K562 (cell line): Measurements from ENCODE around the gene NF2. TPM values are rescaled to one million over a fixed set of nuclear protein-coding genes. Genes with fewer than 3 reads are reported as not detected.

Experiments used
- ATAC-seq: fragments of 200-7000 bp; cut with Tn5 transposase; 3 replicates; pipeline ENCODE4 v1.9.1; 2020; ENCODE audit warnings: moderate library complexity
- BruUV-seq: library from RNA; stranded (reverse); fragments of 400-500 nt; replicated peaks from 2 replicates; lab custom pipeline; 2021; lab: Mats Ljungman, UMichigan
- CTCF ChIA-PET: fragments of 300-600 bp; formaldehyde crosslinking; extraction: SDS; loops from one replicate; lab custom pipeline; 2021; ENCODE audit warnings: low intra/inter-chr PET ratio; lab: Yijun Ruan, JAX
- POLR2A ChIA-PET: fragments of 300-600, 350-650 bp; sonication (Branson Sonifier 250); formaldehyde crosslinking; extraction: SDS; loops from one replicate; lab custom pipeline; 2021; ENCODE audit warnings: antibody characterized with exemption, inconsistent platforms; lab: Yijun Ruan, JAX
- DNase-seq, 4 experiments: peaks; one replicate each; pipeline versions ENCODE4 v3.0.0 to v3.0.0-alpha.2; 2011 to 2018; ENCODE audit warnings: low spot score in 3 of 4, mixed read lengths in 3 of 4; ENCODE audit errors: extremely low read depth in 1 of 4
- FAIRE-seq: peaks from 2 replicates; lab custom pipeline; 2011; peaks lifted over from hg19 to GRCh38; lab: Jason Lieb, UNC
- H2AFZ ChIP-seq: 2 replicates; pipeline ENCODE4 v1.6.0; 2011; ENCODE audit warnings: low read depth, low read length, control low read depth, inconsistent platforms
- H3K27ac ChIP-seq: fragments of 200-600 bp; 3 replicates; pipeline ENCODE4 v1.8.0; 2011; ENCODE audit warnings: low read depth, mild to moderate bottlenecking, control low read depth, inconsistent platforms, low read length, moderate library complexity, mixed read lengths; ENCODE audit errors: extremely low read depth
- H3K27me3 ChIP-seq, 2 experiments: fragments of 300-600 bp in 1 of 2; 2 replicates in 1 of 2; 3 replicates in 1 of 2; pipeline versions ENCODE4 v1.6.0 to v1.8.0; 2011; ENCODE audit warnings: inconsistent platforms in 2 of 2, low read length in 2 of 2, mild to moderate bottlenecking in 1 of 2, mixed read lengths in 1 of 2, moderate library complexity in 1 of 2; ENCODE audit not compliant: control insufficient read depth in 2 of 2, insufficient read depth in 2 of 2
- H3K36me3 ChIP-seq: fragments of 300-600 bp; 3 replicates; pipeline ENCODE4 v1.8.0; 2011; ENCODE audit warnings: mild to moderate bottlenecking, low read length, inconsistent platforms; ENCODE audit not compliant: control insufficient read depth, insufficient read depth
- H3K4me1 ChIP-seq, 2 experiments: fragments of 200-600 bp in 1 of 2; replicated peaks in 1 of 2; 2 replicates in 1 of 2; 3 replicates in 1 of 2; pipeline versions ENCODE4 v1.5.1 to v1.8.0; 2011; ENCODE audit warnings: inconsistent platforms in 2 of 2, low read length in 2 of 2, mild to moderate bottlenecking in 1 of 2, mixed read lengths in 1 of 2, moderate library complexity in 1 of 2; ENCODE audit not compliant: control insufficient read depth in 2 of 2, insufficient read depth in 2 of 2
- H3K4me2 ChIP-seq: 2 replicates; pipeline ENCODE4 v1.6.1; 2011; ENCODE audit warnings: low read length, control low read depth, inconsistent platforms, mixed read lengths; ENCODE audit not compliant: insufficient read depth
- H3K4me3 ChIP-seq: fragments of 200-600 bp; sonication (generic), shearing (Covaris generic); 2 replicates; pipeline ENCODE4 v1.5.1; 2016; ENCODE audit warnings: control low read depth, inconsistent platforms
- H3K79me2 ChIP-seq: fragments of 200-600 bp; 3 replicates; pipeline ENCODE4 v1.8.0; 2011; ENCODE audit warnings: low read length, inconsistent platforms; ENCODE audit not compliant: control insufficient read depth, insufficient read depth
- H3K9ac ChIP-seq, 2 experiments: 2 replicates each; pipeline versions ENCODE4 v1.6.0 to v1.6.1; 2011; ENCODE audit warnings: low read depth in 2 of 2, low read length in 2 of 2, control low read depth in 1 of 2, inconsistent platforms in 1 of 2, mild to moderate bottlenecking in 1 of 2, mixed read lengths in 1 of 2; ENCODE audit not compliant: insufficient read depth in 1 of 2
- H3K9me1 ChIP-seq: one replicate; pipeline ENCODE4 v1.6.0; 2011; ENCODE audit warnings: inconsistent platforms, mild to moderate bottlenecking, low read length, moderate library complexity; ENCODE audit not compliant: control insufficient read depth, insufficient read depth
- H3K9me3 ChIP-seq: replicated peaks from 2 replicates; pipeline ENCODE4 v1.5.1; 2011; ENCODE audit warnings: low read depth, low read length, inconsistent platforms; ENCODE audit not compliant: control insufficient read depth, insufficient read depth
- H4K20me1 ChIP-seq: replicated peaks from 2 replicates; pipeline ENCODE4 v1.6.1; 2011; ENCODE audit warnings: low read length, inconsistent platforms, mixed read lengths; ENCODE audit not compliant: control insufficient read depth, insufficient read depth
- FIP1L1 ChIP-seq: fragments of 200-400 bp; formaldehyde crosslinking; IDR thresholded peaks from 2 replicates; pipeline ENCODE4 v1.6.1; 2018; ENCODE audit warnings: mild to moderate bottlenecking, low read depth, low read length; ENCODE audit not compliant: poor library complexity, severe bottlenecking
- GATAD2A ChIP-seq: fragments of 450-650 bp; IDR thresholded peaks from 2 replicates; pipeline ENCODE4 v1.6.1; 2017
- KHSRP ChIP-seq: fragments of 450-650 bp; IDR thresholded peaks from 2 replicates; pipeline ENCODE4 v1.6.1; 2017
- RERE ChIP-seq: sonication (generic); formaldehyde crosslinking; IDR thresholded peaks from 2 replicates; pipeline ENCODE4 v1.8.0; 2023; ENCODE audit warnings: missing genetic modification reagents, mild to moderate bottlenecking, borderline replicate concordance
- SAP30 ChIP-seq: fragments of 200-600 bp; sonication (generic); IDR thresholded peaks from 2 replicates; pipeline ENCODE4 v1.6.1; 2012; ENCODE audit warnings: borderline replicate concordance, low read depth, mild to moderate bottlenecking, moderate library complexity, low read length, control low read depth, inconsistent platforms; ENCODE audit not compliant: insufficient read depth, poor library complexity, severe bottlenecking
- THAP12 ChIP-seq: fragments of 250-450 bp; sonication (Bioruptor Pico); IDR thresholded peaks from 2 replicates; pipeline ENCODE4 v1.9.0; 2021; ENCODE audit warnings: mild to moderate bottlenecking, inconsistent platforms
- TRIM25 ChIP-seq: fragments of 450-650 bp; IDR thresholded peaks from 2 replicates; pipeline ENCODE4 v1.7.0; 2016; ENCODE audit warnings: borderline replicate concordance
- WGBS: fragments of 100-300 bp; shearing (Covaris generic); methylation state at CpG from one replicate; pipeline ENCODE4 v1.1.6; 2016; ENCODE audit warnings: low coverage, mixed read lengths; ENCODE audit not compliant: insufficient coverage; ENCODE audit errors: missing lambda C conversion rate; 5-methylcytosine and 5-hydroxymethylcytosine counted together
- in situ Hi-C: fragments of 300-500 bp; cut with MboI; formaldehyde crosslinking; loops from 4 replicates; pipeline ENCODE4 v1.15.0; 2018; ENCODE audit warnings: inconsistent platforms, mixed read lengths
- intact Hi-C: fragments of 100-400 bp; cut with micrococcal nuclease; formaldehyde crosslinking; loops from 2 replicates; pipeline ENCODE4 v1.14.2; 2022
- polyA plus RNA-seq, 8 experiments: library from polyadenylated mRNA; depleted of rRNA in 4 of 8; stranded (reverse) in 5 of 8; unstranded in 3 of 8; fragments of >200 nt; fragmentation: Nextera tagmentation in 2 of 8; fragmentation: Illumina TruSeq in 1 of 8; extraction: Ambion mirVana in 2 of 8; extraction: Trizol in 1 of 8; gene quantifications; 2 replicates each; pipeline versions ENCODE4 v1.2.1 to v1.2.3, GENCODE V29; 2011 to 2014; ENCODE audit warnings: inconsistent platforms in 1 of 8, missing spikeins in 1 of 8
- total RNA-seq, 7 experiments: library from RNA; depleted of rRNA in 6 of 7; stranded (reverse); fragments of >200 nt in 6 of 7; fragmentation: Illumina TruSeq in 2 of 7; extraction: Trizol in 2 of 7; gene quantifications; 2 replicates each; pipeline versions ENCODE4 v1.2.1 to v1.2.3, GENCODE V29; 2011 to 2021; ENCODE audit warnings: low replicate concordance in 1 of 7

The NF2 gene
- total and polyA plus RNA-seq, 9 of the 15 experiments (the other 6 are each of a cell fraction or from before 2014, with no cell fraction given), result 2.2 to 32.5 (median 15.2) TPM

GRCh38 chr22:29713156-29713727, 109.8 kb downstream of the NF2 start:
- no peak overlapping the region for H3K4me3 ChIP-seq
- CTCF ChIA-PET, result no interaction called here
- ATAC-seq (no peak), FAIRE-seq (no peak)
- H3K27me3 ChIP-seq, result peaks cover 0 to 61% of the 10 kb centered on the region in 2 experiments; a peak in 3 of 5 replicates
- peaks cover 8% of the 10 kb centered on the region; the same call in 1 of the 2 replicates for H4K20me1 ChIP-seq
- intact Hi-C loops (no loop called here), in situ Hi-C loops (no loop called here)
- H3K9me3 ChIP-seq, result no peaks in the 10 kb centered on the region
- H3K4me1 ChIP-seq, result no peaks in the 10 kb centered on the region; a peak in 2 of 5 replicates
- no peaks in the 10 kb centered on the region for H3K36me3 ChIP-seq
- no peaks in the 10 kb centered on the region for H3K79me2 ChIP-seq
- H3K27ac ChIP-seq, result no peak overlapping the region
- H3K9ac ChIP-seq, result no peak overlapping the region
- BruUV-seq, result no TSS peak
- TF ChIP-seq FIP1L1, result no peak
- no peak for TF ChIP-seq SAP30
- no peak for TF ChIP-seq TRIM25
- no peak for TF ChIP-seq KHSRP
- TF ChIP-seq THAP12 (CRISPR knock-in tag), result no peak
- TF ChIP-seq RERE (CRISPR knock-in tag), result no peak
- no peak for TF ChIP-seq GATAD2A
- TF ChIP-seq, all 486 proteins: peak for 0
- DNase-seq, result no peak
- Histone ChIP-seq H3K4me2 (no peak overlapping the region), H2AFZ (no peak overlapping the region), H3K9me1 (peaks cover 5% of the 10 kb centered on the region)
- POLR2A ChIA-PET, result no interaction called here
- 0% methylated on average over 6 of the region's 8 CpGs for WGBS
